HepG2 (cell line): ENCODE data around the gene CIT. TPM values are rescaled to one million over a fixed set of nuclear protein-coding genes. Genes with fewer than 3 reads are reported as not detected.

Experiments used
- ATAC-seq: fragments of 200-7000 bp; cut with Tn5 transposase; 3 replicates; pipeline ENCODE4 v1.9.1; 2020; ENCODE audit warnings: mild to moderate bottlenecking, moderate library complexity
- BruUV-seq: library from RNA; stranded (reverse); fragments of 400-500 nt; replicated peaks from 2 replicates; lab custom pipeline; 2021; lab: Mats Ljungman, UMichigan
- CTCF ChIA-PET: fragments of 300-600 bp; formaldehyde crosslinking; extraction: SDS; loops from one replicate; lab custom pipeline; 2021; ENCODE audit warnings: low total read pairs, inconsistent platforms, low intra/inter-chr PET ratio; lab: Yijun Ruan, JAX
- POLR2A ChIA-PET: fragments of 350-600 bp; sonication (Branson Sonifier 250); formaldehyde crosslinking; loops from one replicate; lab custom pipeline; 2020; ENCODE audit warnings: antibody characterized with exemption, inconsistent platforms; lab: Yijun Ruan, JAX
- DNase-seq: peaks from one replicate; pipeline ENCODE4 v3.0.0-alpha.2; 2015; ENCODE audit warnings: low spot score
- FAIRE-seq: peaks from 3 replicates; lab custom pipeline; 2011; peaks lifted over from hg19 to GRCh38; lab: Jason Lieb, UNC
- H2AFZ ChIP-seq: one replicate; pipeline ENCODE4 v1.6.1; 2011; ENCODE audit warnings: low read length, inconsistent platforms
- H3K27ac ChIP-seq: fragments of 300-600 bp; 3 replicates; pipeline ENCODE4 v1.8.0; 2011; ENCODE audit warnings: mixed run types, mild to moderate bottlenecking, mixed read lengths, low read length, inconsistent platforms; ENCODE audit not compliant: insufficient read depth; ENCODE audit errors: extremely low read length
- H3K27me3 ChIP-seq, 2 experiments: fragments of 200-600 bp in 1 of 2; 2 replicates in 1 of 2; 3 replicates in 1 of 2; pipeline versions ENCODE4 v1.6.0 to v1.8.0; 2011; ENCODE audit warnings: low read length in 2 of 2, mild to moderate bottlenecking in 2 of 2, moderate library complexity in 2 of 2, inconsistent platforms in 1 of 2; ENCODE audit not compliant: insufficient read depth in 2 of 2, control insufficient read depth in 1 of 2
- H3K36me3 ChIP-seq, 2 experiments: fragments of 200-600 bp in 1 of 2; replicated peaks in 1 of 2; 2 replicates in 1 of 2; 3 replicates in 1 of 2; pipeline versions ENCODE4 v1.5.1 to v1.8.0; 2011; ENCODE audit warnings: low read length in 2 of 2, inconsistent platforms in 1 of 2; ENCODE audit not compliant: insufficient read depth in 2 of 2, control insufficient read depth in 1 of 2
- H3K4me1 ChIP-seq: 2 replicates; pipeline ENCODE4 v1.5.1; 2012; ENCODE audit warnings: low read length, inconsistent platforms; ENCODE audit not compliant: insufficient read depth
- H3K4me2 ChIP-seq: 2 replicates; pipeline ENCODE4 v1.6.0; 2011; ENCODE audit warnings: low read depth, low read length, inconsistent platforms
- H3K4me3 ChIP-seq, 3 experiments: fragments of 200-600 bp in 1 of 3; sonication (generic), shearing (Covaris generic) in 1 of 3; replicated peaks in 1 of 3; 2 replicates each; pipeline ENCODE4 v1.5.1; 2011 to 2016; ENCODE audit warnings: low read length in 3 of 3, inconsistent platforms in 2 of 3, low read depth in 2 of 3, mild to moderate bottlenecking in 2 of 3, control low read depth in 1 of 3, mixed read lengths in 1 of 3; ENCODE audit not compliant: insufficient read depth in 1 of 3
- H3K79me2 ChIP-seq: one replicate; pipeline ENCODE4 v1.6.1; 2011; ENCODE audit warnings: low read length, inconsistent platforms; ENCODE audit not compliant: insufficient read depth
- H3K9ac ChIP-seq: 2 replicates; pipeline ENCODE4 v1.6.0; 2011; ENCODE audit warnings: mild to moderate bottlenecking, low read depth, low read length, inconsistent platforms; ENCODE audit not compliant: insufficient read depth
- H3K9me3 ChIP-seq: 2 replicates; pipeline ENCODE4 v1.5.1; 2012; ENCODE audit warnings: mild to moderate bottlenecking, low read length
- H4K20me1 ChIP-seq: 2 replicates; pipeline ENCODE4 v1.6.0; 2011; ENCODE audit warnings: inconsistent platforms, mild to moderate bottlenecking, low read length, moderate library complexity; ENCODE audit not compliant: insufficient read depth
- ARNTL ChIP-seq: sonication (generic); formaldehyde crosslinking; IDR thresholded peaks from 2 replicates; pipeline ENCODE4 v1.4.0; 2020; ENCODE audit warnings: mild to moderate bottlenecking, missing genetic modification reagents
- CBX2 ChIP-seq, 2 experiments: fragments of 200-600 bp in 1 of 2; sonication (generic); formaldehyde crosslinking in 1 of 2; IDR thresholded peaks; 2 replicates each; pipeline versions ENCODE4 v1.7.0 to v1.8.1; 2018 to 2022; ENCODE audit warnings: low read depth in 2 of 2, low read length in 1 of 2, mild to moderate bottlenecking in 1 of 2, missing genetic modification reagents in 1 of 2
- CCAR2 ChIP-seq: fragments of 200-400 bp; formaldehyde crosslinking; optimal IDR thresholded peaks from 2 replicates; pipeline ENCODE3; 2018; ENCODE audit warnings: low read depth, mild to moderate bottlenecking, low read length, moderate library complexity
- CENPBD1 ChIP-seq: sonication (generic); formaldehyde crosslinking; IDR thresholded peaks from 2 replicates; pipeline ENCODE4 v1.8.0; 2022; ENCODE audit warnings: missing genetic modification reagents, low read depth, mild to moderate bottlenecking, borderline replicate concordance
- DDIT3 ChIP-seq: sonication (generic); formaldehyde crosslinking; IDR thresholded peaks from 2 replicates; pipeline ENCODE4 v1.4.0; 2020; ENCODE audit warnings: mild to moderate bottlenecking, missing genetic modification reagents
- GABPB1 ChIP-seq: IDR thresholded peaks from 2 replicates; pipeline ENCODE4 v1.6.1; 2016; ENCODE audit warnings: mild to moderate bottlenecking, missing genetic modification reagents, moderate library complexity, missing compliant biosample characterization
- HMG20A ChIP-seq: IDR thresholded peaks from 2 replicates; pipeline ENCODE4 v1.6.1; 2016; ENCODE audit warnings: borderline replicate concordance
- HNRNPL ChIP-seq: fragments of 200-400 bp; formaldehyde crosslinking; IDR thresholded peaks from 2 replicates; pipeline ENCODE4 v1.6.1; 2017; ENCODE audit warnings: mild to moderate bottlenecking, low read depth, low read length
- JARID2 ChIP-seq: sonication (generic); formaldehyde crosslinking; IDR thresholded peaks from 2 replicates; pipeline ENCODE4 v1.8.1; 2023; ENCODE audit warnings: missing genetic modification reagents, inconsistent platforms; ENCODE audit not compliant: insufficient replicate concordance
- LBX2 ChIP-seq: sonication (generic); formaldehyde crosslinking; IDR thresholded peaks from 2 replicates; pipeline ENCODE4 v1.5.0; 2020; ENCODE audit warnings: missing genetic modification reagents, mild to moderate bottlenecking, borderline replicate concordance
- MLLT10 ChIP-seq: sonication (generic); formaldehyde crosslinking; IDR thresholded peaks from 2 replicates; pipeline ENCODE4 v1.4.0; 2020; ENCODE audit warnings: missing genetic modification reagents
- NFKBIZ ChIP-seq: IDR thresholded peaks from 2 replicates; pipeline ENCODE4 v1.6.1; 2018; ENCODE audit warnings: missing genetic modification reagents, missing compliant biosample characterization
- PAF1 ChIP-seq: IDR thresholded peaks from 2 replicates; pipeline ENCODE4 v1.6.1; 2016; ENCODE audit warnings: missing genetic modification reagents, missing compliant biosample characterization
- RXRA ChIP-seq: sonication (generic); formaldehyde crosslinking; IDR thresholded peaks from 2 replicates; pipeline ENCODE4 v1.5.1; 2020; ENCODE audit warnings: missing genetic modification reagents
- SALL1 ChIP-seq: sonication (generic); formaldehyde crosslinking; IDR thresholded peaks from 2 replicates; pipeline ENCODE4 v1.8.0; 2022; ENCODE audit warnings: mild to moderate bottlenecking, missing genetic modification reagents
- SPEN ChIP-seq: sonication (generic); formaldehyde crosslinking; IDR thresholded peaks from 2 replicates; pipeline ENCODE4 v1.5.1; 2020; ENCODE audit warnings: low read depth, mild to moderate bottlenecking, missing genetic modification reagents
- SRF ChIP-seq: IDR thresholded peaks from 2 replicates; pipeline ENCODE4 v1.6.1; 2011; ENCODE audit warnings: mild to moderate bottlenecking, low read depth, low read length, moderate library complexity
- SRSF4 ChIP-seq: fragments of 200-400 bp; formaldehyde crosslinking; IDR thresholded peaks from one replicate; pipeline ENCODE4 v1.6.1; 2018; ENCODE audit warnings: mild to moderate bottlenecking, low read depth, low read length, moderate library complexity; ENCODE audit not compliant: poor library complexity, severe bottlenecking
- SSRP1 ChIP-seq: IDR thresholded peaks from 2 replicates; pipeline ENCODE4 v1.6.1; 2016; ENCODE audit warnings: control low read depth
- TRIM24 ChIP-seq: sonication (generic); formaldehyde crosslinking; IDR thresholded peaks from 2 replicates; pipeline ENCODE4 v1.8.0; 2022; ENCODE audit warnings: mild to moderate bottlenecking, missing genetic modification reagents
- XRCC5 ChIP-seq: fragments of 200-400 bp; formaldehyde crosslinking; optimal IDR thresholded peaks from 2 replicates; pipeline ENCODE3; 2017; ENCODE audit warnings: mild to moderate bottlenecking, low read length
- ZFX ChIP-seq: sonication (generic); formaldehyde crosslinking; IDR thresholded peaks from 2 replicates; pipeline ENCODE4 v1.4.0; 2020; ENCODE audit warnings: mild to moderate bottlenecking, low read depth, missing genetic modification reagents, moderate library complexity
- ZNF570 ChIP-seq: sonication (generic); formaldehyde crosslinking; IDR thresholded peaks from 2 replicates; pipeline ENCODE4 v1.4.0; 2020; ENCODE audit warnings: mild to moderate bottlenecking, missing genetic modification reagents, borderline replicate concordance
- ZNF629 ChIP-seq: sonication (generic); formaldehyde crosslinking; conservative IDR thresholded peaks from 2 replicates; pipeline ENCODE4 v1.5.0; 2020; ENCODE audit warnings: missing genetic modification reagents
- ZNF773 ChIP-seq: sonication (generic); formaldehyde crosslinking; IDR thresholded peaks from 2 replicates; pipeline ENCODE4 v1.4.0; 2020; ENCODE audit warnings: missing genetic modification reagents, borderline replicate concordance
- WGBS: methylation state at CpG from one replicate; pipeline ENCODE4 v1.1.6; 2017; ENCODE audit warnings: low lambda C conversion rate; 5-methylcytosine and 5-hydroxymethylcytosine counted together
- in situ Hi-C: cut with HindIII; loops from 2 replicates; pipeline ENCODE4 v1.10.0; 2017; ENCODE audit warnings: low pct_unique_long_range_greater_than_20kb; ENCODE audit not compliant: extremely low pct_ligation_motif_present
- intact Hi-C: fragments of 100-400 bp; cut with micrococcal nuclease; formaldehyde crosslinking; loops from one replicate; pipeline ENCODE4 v1.10.0; 2022; ENCODE audit not compliant: unreplicated experiment
- polyA plus RNA-seq, 8 experiments: library from polyadenylated mRNA; depleted of rRNA in 3 of 8; stranded (reverse) in 7 of 8; unstranded in 1 of 8; fragments of >200 nt; fragmentation: Illumina TruSeq in 4 of 8; extraction: Trizol in 4 of 8; gene quantifications; 2 replicates each; pipeline versions ENCODE4 v1.2.1 to v1.2.3, GENCODE V29; 2011 to 2016; ENCODE audit warnings: low read depth in 4 of 8, missing spikeins in 1 of 8, mixed read lengths in 1 of 8; ENCODE audit not compliant: insufficient read depth in 1 of 8
- total RNA-seq, 5 experiments: library from RNA; depleted of rRNA; stranded (reverse); fragments of >200 nt; fragmentation: Illumina TruSeq; extraction: Trizol; gene quantifications; 2 replicates each; pipeline ENCODE4 v1.2.3, GENCODE V29; 2016; ENCODE audit warnings: low read depth in 1 of 5

CIT gene
- total and polyA plus RNA-seq, 2 of the 13 experiments (the other 11 are each of a cell fraction or from before 2014, with no cell fraction given), result 7.7 to 11.7 TPM

GRCh38 chr12:119804011-119804641 is 73.0 kb downstream of the CIT start:
- in situ Hi-C loops (no loop called here), intact Hi-C loops (loop anchor here (2.0 kb wide), 1 partner anchor 99 kb away; no protein-coding TSS in a partner anchor)
- ATAC-seq (peak; percentile 100), DNase-seq (peak; percentile 54), FAIRE-seq (peak; percentile 66)
- Histone ChIP-seq H3K36me3 (peaks cover 0 to 10% of the 10 kb centered on the region in 2 experiments; a peak in 1 of 5 replicates), H3K4me2 (no peak overlapping the region), H2AFZ (no peak overlapping the region), H4K20me1 (no peaks in the 10 kb centered on the region), H3K4me3 (no peak overlapping the region), H3K9ac (no peak overlapping the region), H3K27ac (no peak overlapping the region), H3K4me1 (peaks cover 8% of the 10 kb centered on the region; the same call in 1 of the 2 replicates), H3K27me3 (no peaks in the 10 kb centered on the region), H3K79me2 (no peaks in the 10 kb centered on the region), H3K9me3 (peaks cover 5% of the 10 kb centered on the region; the same call in 1 of the 2 replicates)
- ChIA-PET CTCF (no interaction called here), POLR2A (no interaction called here)
- 80% methylated on average over 32 of the region's 32 CpGs for WGBS
- no TSS peak for BruUV-seq
- TF ChIP-seq LBX2 (CRISPR knock-in tag) (no peak), XRCC5 (peak; percentile 85), DDIT3 (CRISPR knock-in tag) (no peak), ZNF570 (CRISPR knock-in tag) (no peak), SPEN (CRISPR knock-in tag) (no peak), MLLT10 (CRISPR knock-in tag) (no peak), SALL1 (peak; percentile 35; the same call in 1 of the 2 replicates), NFKBIZ (CRISPR knock-in tag) (no peak), CBX2 (IDR thresholded peaks at IDR 0.05; ENCODE audit: low read depth, low read length) (no peak), CBX2 (CRISPR knock-in tag; IDR thresholded peaks at IDR 0.05; ENCODE audit: low read depth) (no peak), SRSF4 (no peak), ZNF773 (CRISPR knock-in tag) (no peak), HNRNPL (no peak), GABPB1 (peak; percentile 21; the same call in 1 of the 2 replicates), RXRA (CRISPR knock-in tag) (no peak), JARID2 (no peak), PAF1 (CRISPR knock-in tag) (no peak), CENPBD1 (CRISPR knock-in tag) (no peak), HMG20A (CRISPR knock-in tag) (no peak), SSRP1 (CRISPR knock-in tag) (no peak), TRIM24 (CRISPR knock-in tag) (no peak), CCAR2 (no peak), SRF (no peak), ZFX (CRISPR knock-in tag) (no peak), ZNF629 (CRISPR knock-in tag) (no peak), ARNTL (no peak)
